ENCODE results near the gene TIPIN.

TIPIN gene

GRCh38 chr15:66294932-66295235 lies 61.6 kb downstream of the TIPIN start:
- DNase-seq, result no peak

- DNase-seq, result peak; percentile 4 to 9
Measured at GRCh38 chr15:66294157-66294931, 62.1 kb downstream of the TIPIN start.

GRCh38 chr15:66293419-66294156 lies 62.9 kb downstream of the TIPIN start, which contains the start of gene DIS3L:
TSS of gene DIS3L (plus strand) at chr15:66293568. CDS start at chr15:66293597, 29 bp downstream.
- DNase-seq, result peak; percentile 42 to 46

- no peak for DNase-seq
Measured at GRCh38 chr15:66292571-66293418, 63.7 kb downstream of the TIPIN start.

- no peak for DNase-seq
Measured at GRCh38 chr15:66291816-66292570, 64.5 kb downstream of the TIPIN start.

GRCh38 chr15:66290518-66290917 lies 66.0 kb downstream of the TIPIN start:
- DNase-seq, result no peak

GRCh38 chr15:66290007-66290406 lies 66.5 kb downstream of the TIPIN start:
- no peak for DNase-seq

- DNase-seq, result no peak
Measured at GRCh38 chr15:66288551-66289185, 67.8 kb downstream of the TIPIN start.

GRCh38 chr15:66288093-66288492 lies 68.4 kb downstream of the TIPIN start:
- no peak for DNase-seq

GRCh38 chr15:66287461-66288057 lies 68.9 kb downstream of the TIPIN start:
- no peak for DNase-seq
